Lower leg skin (tissue), 3 donors: Measurements from ENCODE around the gene SAP30L.

Source experiments
- POLR2A ChIP-seq, 2 donors: fragments of 450-650 bp; IDR thresholded peaks; one replicate each; pipeline ENCODE4 v1.6.1; 2016 to 2017; ENCODE audit warnings: antibody characterized with exemption in 2 of 2, mild to moderate bottlenecking in 1 of 2, moderate library complexity in 1 of 2
- TF ChIP-seq, protein P1 (sequence below), 3 donors: fragments of 450-650 bp; IDR thresholded peaks; one replicate each; pipeline ENCODE4 v1.5.1; 2016; ENCODE audit warnings: antibody characterized with exemption in 3 of 3, mild to moderate bottlenecking in 3 of 3, moderate library complexity in 2 of 3

DNA sequence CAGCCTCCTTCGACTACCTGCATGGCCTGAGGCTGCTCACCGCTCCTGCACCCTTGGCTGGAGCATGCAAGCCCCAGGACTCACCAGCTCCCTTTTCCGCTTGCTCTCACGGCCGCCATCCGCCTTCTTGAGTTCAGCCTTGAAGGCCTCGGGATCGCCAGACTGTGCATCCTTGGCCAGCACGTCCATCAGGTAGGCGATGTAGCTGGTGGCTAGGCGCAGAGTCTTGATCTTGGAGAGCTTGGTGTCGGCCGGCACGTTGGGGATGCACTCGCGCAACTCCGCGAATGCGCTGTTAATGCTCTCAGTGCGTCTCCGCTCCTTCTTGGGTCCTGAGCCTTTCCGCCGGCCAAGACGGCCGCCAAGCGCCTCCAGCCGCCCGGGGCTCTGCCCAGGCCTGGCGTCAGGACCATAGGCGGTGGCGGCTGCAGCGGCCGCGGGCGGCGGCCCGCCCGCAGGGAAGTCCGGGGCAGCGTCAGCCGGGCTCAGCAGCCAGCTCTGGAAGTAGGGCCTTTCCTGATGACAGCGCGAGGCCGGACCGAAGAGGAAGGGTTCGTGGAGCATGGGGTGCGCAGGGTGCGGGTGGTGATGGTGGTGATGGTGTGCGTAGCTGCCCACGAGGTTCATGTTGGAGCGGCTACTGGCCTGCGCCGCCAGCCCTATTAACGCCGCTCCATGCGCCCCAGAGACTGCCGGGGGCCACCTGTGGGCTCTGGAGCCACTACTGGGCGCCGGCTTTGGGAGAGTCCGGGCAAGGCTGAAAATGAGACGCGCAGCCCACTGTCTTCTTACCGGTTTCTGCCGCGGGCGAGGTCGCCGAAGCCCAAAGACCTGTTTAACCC is 31.8 kb downstream of the SAP30L start:
- TF ChIP-seq, protein P1, sequence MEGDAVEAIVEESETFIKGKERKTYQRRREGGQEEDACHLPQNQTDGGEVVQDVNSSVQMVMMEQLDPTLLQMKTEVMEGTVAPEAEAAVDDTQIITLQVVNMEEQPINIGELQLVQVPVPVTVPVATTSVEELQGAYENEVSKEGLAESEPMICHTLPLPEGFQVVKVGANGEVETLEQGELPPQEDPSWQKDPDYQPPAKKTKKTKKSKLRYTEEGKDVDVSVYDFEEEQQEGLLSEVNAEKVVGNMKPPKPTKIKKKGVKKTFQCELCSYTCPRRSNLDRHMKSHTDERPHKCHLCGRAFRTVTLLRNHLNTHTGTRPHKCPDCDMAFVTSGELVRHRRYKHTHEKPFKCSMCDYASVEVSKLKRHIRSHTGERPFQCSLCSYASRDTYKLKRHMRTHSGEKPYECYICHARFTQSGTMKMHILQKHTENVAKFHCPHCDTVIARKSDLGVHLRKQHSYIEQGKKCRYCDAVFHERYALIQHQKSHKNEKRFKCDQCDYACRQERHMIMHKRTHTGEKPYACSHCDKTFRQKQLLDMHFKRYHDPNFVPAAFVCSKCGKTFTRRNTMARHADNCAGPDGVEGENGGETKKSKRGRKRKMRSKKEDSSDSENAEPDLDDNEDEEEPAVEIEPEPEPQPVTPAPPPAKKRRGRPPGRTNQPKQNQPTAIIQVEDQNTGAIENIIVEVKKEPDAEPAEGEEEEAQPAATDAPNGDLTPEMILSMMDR (IDR thresholded peaks at IDR 0.05): no peak
- no peak for TF ChIP-seq POLR2A (IDR thresholded peaks at IDR 0.05)
